Measurements from ENCODE around the gene NDUFS3.

The NDUFS3 gene

GRCh38 chr11:47593492-47593933 is 14.6 kb downstream of the NDUFS3 start:
- no peaks in the 10 kb centered on the region for H3K27me3 ChIP-seq (ENCODE audit: low read depth, low read length)
- no peak overlapping the region for H2AFZ ChIP-seq (ENCODE audit: low read depth, low read length)
- TF ChIP-seq CTCF (IDR thresholded peaks at IDR 0.05; ENCODE audit: low read depth, low read length) (no peak), EZH2phosphoT487 (IDR thresholded peaks at IDR 0.05; ENCODE audit: low read depth) (no peak)
- no peak overlapping the region for H3K4me2 ChIP-seq (ENCODE audit: low read length)
- no peaks in the 10 kb centered on the region for H3K9me3 ChIP-seq (ENCODE audit: insufficient read depth, low read length)
- H3K36me3 ChIP-seq (replicated peaks; ENCODE audit: low read depth, low read length) = no peaks in the 10 kb centered on the region
- no peaks in the 10 kb centered on the region for H3K4me1 ChIP-seq (ENCODE audit: low read length)
- no peak overlapping the region for H3K9ac ChIP-seq (ENCODE audit: low read length)
- no peak overlapping the region for H3K27ac ChIP-seq (ENCODE audit: low read length)
- H3K79me2 ChIP-seq (ENCODE audit: low read length) = no peaks in the 10 kb centered on the region
- H3K4me3 ChIP-seq (ENCODE audit: low read length) = no peak overlapping the region
- H4K20me1 ChIP-seq (ENCODE audit: insufficient read depth, low read length) = no peaks in the 10 kb centered on the region

GRCh38 chr11:47593934-47594855 is 15.3 kb downstream of the NDUFS3 start, which contains the start of gene C1QTNF4:
TSS of gene C1QTNF4 (minus strand) at chr11:47594411. CDS start at chr11:47590810, 3,601 bp downstream.
- no peaks in the 10 kb centered on the region for H4K20me1 ChIP-seq (ENCODE audit: insufficient read depth, low read length)
- H3K4me2 ChIP-seq (ENCODE audit: low read length) = no peak within 1 kb of the TSS
- H3K27me3 ChIP-seq (ENCODE audit: low read depth, low read length) = no peaks in the 10 kb centered on the region
- no peak for TF ChIP-seq CTCF (IDR thresholded peaks at IDR 0.05; ENCODE audit: low read depth, low read length)
- no peak for TF ChIP-seq EZH2phosphoT487 (IDR thresholded peaks at IDR 0.05; ENCODE audit: low read depth)
- H3K9ac ChIP-seq (ENCODE audit: low read length) = no peak within 1 kb of the TSS
- H3K36me3 ChIP-seq (replicated peaks; ENCODE audit: low read depth, low read length) = no peaks in the 10 kb centered on the region
- H2AFZ ChIP-seq (ENCODE audit: low read depth, low read length) = no peak within 1 kb of the TSS
- no peaks in the 10 kb centered on the region for H3K4me1 ChIP-seq (ENCODE audit: low read length)
- no peak within 1 kb of the TSS for H3K4me3 ChIP-seq (ENCODE audit: low read length)
- H3K9me3 ChIP-seq (ENCODE audit: insufficient read depth, low read length) = no peaks in the 10 kb centered on the region
- no peaks in the 10 kb centered on the region for H3K79me2 ChIP-seq (ENCODE audit: low read length)
- H3K27ac ChIP-seq (ENCODE audit: low read length) = no peak within 1 kb of the TSS

- Histone ChIP-seq H3K4me2 (ENCODE audit: low read length) (no peak overlapping the region), H3K79me2 (ENCODE audit: low read length) (no peaks in the 10 kb centered on the region), H3K4me1 (ENCODE audit: low read length) (no peaks in the 10 kb centered on the region), H3K36me3 (replicated peaks; ENCODE audit: low read depth, low read length) (no peaks in the 10 kb centered on the region), H2AFZ (ENCODE audit: low read depth, low read length) (no peak overlapping the region), H4K20me1 (ENCODE audit: insufficient read depth, low read length) (no peaks in the 10 kb centered on the region), H3K9ac (ENCODE audit: low read length) (no peak overlapping the region), H3K27ac (ENCODE audit: low read length) (no peak overlapping the region), H3K27me3 (ENCODE audit: low read depth, low read length) (no peaks in the 10 kb centered on the region), H3K9me3 (ENCODE audit: insufficient read depth, low read length) (no peaks in the 10 kb centered on the region), H3K4me3 (ENCODE audit: low read length) (no peak overlapping the region)
- TF ChIP-seq CTCF (IDR thresholded peaks at IDR 0.05; ENCODE audit: low read depth, low read length) (no peak), EZH2phosphoT487 (IDR thresholded peaks at IDR 0.05; ENCODE audit: low read depth) (no peak)
Observed at GRCh38 chr11:47595029-47595428, 16.2 kb downstream of the NDUFS3 start.

- Histone ChIP-seq H3K4me1 (ENCODE audit: low read length) (no peaks in the 10 kb centered on the region), H3K4me3 (ENCODE audit: low read length) (no peak overlapping the region), H3K27ac (ENCODE audit: low read length) (no peak overlapping the region), H3K36me3 (replicated peaks; ENCODE audit: low read depth, low read length) (no peaks in the 10 kb centered on the region), H3K27me3 (ENCODE audit: low read depth, low read length) (no peaks in the 10 kb centered on the region), H3K79me2 (ENCODE audit: low read length) (no peaks in the 10 kb centered on the region), H3K4me2 (ENCODE audit: low read length) (no peak overlapping the region), H2AFZ (ENCODE audit: low read depth, low read length) (no peak overlapping the region), H3K9me3 (ENCODE audit: insufficient read depth, low read length) (no peaks in the 10 kb centered on the region), H4K20me1 (ENCODE audit: insufficient read depth, low read length) (no peaks in the 10 kb centered on the region), H3K9ac (ENCODE audit: low read length) (no peak overlapping the region)
- TF ChIP-seq CTCF (IDR thresholded peaks at IDR 0.05; ENCODE audit: low read depth, low read length) (no peak), EZH2phosphoT487 (IDR thresholded peaks at IDR 0.05; ENCODE audit: low read depth) (no peak)
Observed at GRCh38 chr11:47595967-47596366, 17.1 kb downstream of the NDUFS3 start.
